ENCODE measurements around the gene DRG2.

Gene DRG2

GRCh38 chr17:18119938-18120337 lies 32.2 kb downstream of the DRG2 start:
- Histone ChIP-seq H3K36me3 (no peaks in the 10 kb centered on the region), H3K9me3 (no peaks in the 10 kb centered on the region), H3K27ac (no peak overlapping the region), H3K4me3 (ENCODE audit: low read depth in 1 of 2, low read length in 1 of 2) (no peak overlapping the region), H3K27me3 (no peaks in the 10 kb centered on the region), H3K4me1 (ENCODE audit: control insufficient read depth in 1 of 2, insufficient read depth in 1 of 2, low read depth in 1 of 2, low read length in 1 of 2) (no peaks in the 10 kb centered on the region)
- no peak for TF ChIP-seq CTCF (IDR thresholded peaks at IDR 0.05)

- H3K36me3 ChIP-seq: no peaks in the 10 kb centered on the region
- H3K27ac ChIP-seq: no peak overlapping the region
- H3K4me3 ChIP-seq (ENCODE audit: low read depth in 1 of 2, low read length in 1 of 2): no peak overlapping the region
- no peak for TF ChIP-seq CTCF (IDR thresholded peaks at IDR 0.05)
- no peaks in the 10 kb centered on the region for H3K4me1 ChIP-seq (ENCODE audit: control insufficient read depth in 1 of 2, insufficient read depth in 1 of 2, low read depth in 1 of 2, low read length in 1 of 2)
- no peaks in the 10 kb centered on the region for H3K9me3 ChIP-seq
- no peaks in the 10 kb centered on the region for H3K27me3 ChIP-seq
Observed at GRCh38 chr17:18120461-18121017, 32.8 kb downstream of the DRG2 start.

GRCh38 chr17:18121144-18121910 lies 33.6 kb downstream of the DRG2 start:
- Histone ChIP-seq H3K4me3 (ENCODE audit: low read depth in 1 of 2, low read length in 1 of 2) (no peak overlapping the region), H3K9me3 (no peaks in the 10 kb centered on the region), H3K27ac (no peak overlapping the region), H3K36me3 (no peaks in the 10 kb centered on the region), H3K4me1 (ENCODE audit: control insufficient read depth in 1 of 2, insufficient read depth in 1 of 2, low read depth in 1 of 2, low read length in 1 of 2) (no peaks in the 10 kb centered on the region), H3K27me3 (no peaks in the 10 kb centered on the region)
- no peak for TF ChIP-seq CTCF (IDR thresholded peaks at IDR 0.05)

GRCh38 chr17:18122990-18123753 lies 35.4 kb downstream of the DRG2 start:
- no peak for TF ChIP-seq CTCF (IDR thresholded peaks at IDR 0.05)
- Histone ChIP-seq H3K9me3 (no peaks in the 10 kb centered on the region), H3K4me1 (ENCODE audit: control insufficient read depth in 1 of 2, insufficient read depth in 1 of 2, low read depth in 1 of 2, low read length in 1 of 2) (no peaks in the 10 kb centered on the region), H3K27me3 (no peaks in the 10 kb centered on the region), H3K4me3 (ENCODE audit: low read depth in 1 of 2, low read length in 1 of 2) (no peak overlapping the region), H3K36me3 (no peaks in the 10 kb centered on the region), H3K27ac (no peak overlapping the region)

GRCh38 chr17:18124345-18125126 lies 36.8 kb downstream of the DRG2 start:
- Histone ChIP-seq H3K4me3 (ENCODE audit: low read depth in 1 of 2, low read length in 1 of 2) (no peak overlapping the region), H3K27ac (no peak overlapping the region), H3K9me3 (no peaks in the 10 kb centered on the region), H3K4me1 (ENCODE audit: control insufficient read depth in 1 of 2, insufficient read depth in 1 of 2, low read depth in 1 of 2, low read length in 1 of 2) (no peaks in the 10 kb centered on the region), H3K27me3 (no peaks in the 10 kb centered on the region), H3K36me3 (no peaks in the 10 kb centered on the region)
- TF ChIP-seq CTCF (IDR thresholded peaks at IDR 0.05): no peak

All from neutrophil (primary cell).